Aorta (tissue), 4 donors: Measurements from ENCODE around the gene PSMD10. TPM values are rescaled to one million over a fixed set of nuclear protein-coding genes. Genes with fewer than 3 reads are reported as not detected.

ENCODE experiments used
- polyA plus RNA-seq, 2 donors: library from polyadenylated mRNA; stranded (reverse); fragments of 200-250 nt; gene quantifications; one replicate each; pipeline ENCODE4 v1.2.3, GENCODE V29; 2013
- total RNA-seq, 2 donors: library from RNA; stranded (reverse); fragmentation: NEBNext Ultra II Directional; extraction: Animal tissue kit (Norgen Biotek cat#: 25700); gene quantifications; one replicate each; pipeline ENCODE4 v1.2.1, GENCODE V29; 2021
- donor health status: healthy with polysubstance abuse.
- donor health status: Bipolar disorder and iron deficiency.
- donor health status: DM: no; HTN: no; CAD: no.
- donor health status: DM: yes; HTN: yes; CAD: no.

Gene PSMD10
- total and polyA plus RNA-seq, 4 donors, result 24.5 to 48.0 (median 25.3) TPM

Other genes starting within 250 kb of the PSMD10 start
- not detected for gene TEX13B, start 109.2 kb downstream of the PSMD10 start, total RNA-seq
- gene TEX13B, start 109.2 kb downstream of the PSMD10 start, polyA plus RNA-seq, result not detected
- gene VSIG1, start 46.5 kb downstream of the PSMD10 start, total RNA-seq, result not detected
- not detected for gene VSIG1, start 46.5 kb downstream of the PSMD10 start, polyA plus RNA-seq
- gene ATG4A, start 236 bp upstream of the PSMD10 start, total RNA-seq, result 10 to 100 TPM; 10.5 to 12.4 TPM
- gene ATG4A, start 236 bp upstream of the PSMD10 start, polyA plus RNA-seq, result 10 to 100 TPM; 13.8 to 14.4 TPM